ENCODE data around the gene IL12RB2. TPM values are rescaled to one million over a fixed set of nuclear protein-coding genes. Genes with fewer than 3 reads are reported as not detected.
"Not testable (repeated sequence)": the region's sequence is repeated elsewhere in the genome, so short reads cannot be mapped to it uniquely, and the experiment has no call there.

IL12RB2 gene
- total RNA-seq, 1 experiment from 2014 or later: not detected

DNA sequence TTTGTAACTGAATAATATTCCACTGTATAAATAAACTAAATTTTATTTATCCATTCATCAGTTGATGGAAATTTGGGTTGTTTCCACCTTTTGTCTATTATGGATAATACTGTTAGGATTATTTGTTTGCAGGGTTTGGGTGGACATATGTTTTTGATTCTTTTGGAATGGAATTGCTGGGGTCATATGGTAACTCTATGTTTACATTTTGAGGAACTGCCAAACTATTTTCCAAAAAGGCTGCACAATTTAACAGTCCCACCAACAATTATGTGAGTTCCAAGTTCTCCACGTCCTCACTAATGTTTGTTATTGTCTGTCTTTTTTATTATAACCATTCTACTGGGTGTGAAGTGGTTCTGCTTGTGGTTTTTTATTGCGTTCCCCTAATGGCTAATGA is 126.8 kb downstream of the IL12RB2 start:
- Histone ChIP-seq H3K9me2 (replicated peaks; ENCODE audit: insufficient read depth, low read length) (no peaks in the 10 kb centered on the region), H2AFZ (ENCODE audit: low read length) (no peak overlapping the region)

DNA sequence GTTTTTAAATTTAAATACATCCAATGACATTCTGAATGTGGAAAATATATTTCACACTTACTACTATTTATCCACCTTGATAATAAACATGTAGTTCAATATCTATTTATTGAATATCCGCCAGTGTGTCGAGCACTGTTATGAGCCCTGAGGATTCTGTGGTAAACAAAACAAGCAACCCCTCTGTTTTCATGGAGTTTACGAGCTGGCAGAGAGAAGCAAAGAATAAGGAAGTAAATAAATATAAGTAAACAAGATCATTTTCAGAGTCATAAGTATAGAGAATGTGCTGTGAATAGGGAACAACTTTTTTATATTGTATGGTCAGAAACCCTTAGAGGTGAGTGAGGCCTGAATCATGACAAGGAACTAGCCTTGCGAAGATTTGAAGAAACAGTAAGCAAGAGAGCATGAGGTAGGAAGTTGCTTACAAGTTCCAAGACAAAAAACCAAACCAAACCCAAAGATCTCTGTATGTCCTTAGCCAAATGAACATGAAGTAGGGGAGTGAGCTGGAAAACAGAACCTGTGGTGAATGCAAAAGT is 128.9 kb downstream of the IL12RB2 start:
- Histone ChIP-seq H3K9me2 (replicated peaks; ENCODE audit: insufficient read depth, low read length) (no peaks in the 10 kb centered on the region), H3K79me2 (ENCODE audit: low read length) (no peaks in the 10 kb centered on the region), H3K4me3 (ENCODE audit: low read length) (no peak overlapping the region), H2AFZ (ENCODE audit: low read length) (no peak overlapping the region), H3K9me3 (ENCODE audit: low read length) (no peaks in the 10 kb centered on the region), H4K20me1 (ENCODE audit: insufficient read depth, low read depth, low read length) (no peaks in the 10 kb centered on the region), H3K36me3 (ENCODE audit: insufficient read depth, low read length) (no peaks in the 10 kb centered on the region), H3K27ac (ENCODE audit: low read length) (no peak overlapping the region), H3K9ac (ENCODE audit: low read length) (no peak overlapping the region), H3K27me3 (ENCODE audit: low read length) (no peaks in the 10 kb centered on the region), H3K4me2 (ENCODE audit: low read depth, low read length, poor library complexity, severe bottlenecking) (no peak overlapping the region), H3K4me1 (ENCODE audit: low read length) (peaks cover 11% of the 10 kb centered on the region)
- no peak for DNase-seq

More for the DNA sequence above, 126.8 kb downstream of the IL12RB2 start:
- Histone ChIP-seq H3K9me3 (ENCODE audit: low read length) (no peaks in the 10 kb centered on the region), H3K79me2 (ENCODE audit: low read length) (peaks cover 7% of the 10 kb centered on the region), H3K9ac (ENCODE audit: low read length) (no peak overlapping the region), H3K4me3 (ENCODE audit: low read length) (no peak overlapping the region), H4K20me1 (ENCODE audit: insufficient read depth, low read depth, low read length) (peaks cover 3% of the 10 kb centered on the region; the same call in 1 of the 2 replicates), H3K27ac (ENCODE audit: low read length) (no peak overlapping the region), H3K36me3 (ENCODE audit: insufficient read depth, low read length) (peaks cover 2% of the 10 kb centered on the region), H3K4me2 (ENCODE audit: low read depth, low read length, poor library complexity, severe bottlenecking) (no peak overlapping the region), H3K27me3 (ENCODE audit: low read length) (no peaks in the 10 kb centered on the region), H3K4me1 (ENCODE audit: low read length) (peaks cover 22% of the 10 kb centered on the region)
- DNase-seq: no peak

DNA sequence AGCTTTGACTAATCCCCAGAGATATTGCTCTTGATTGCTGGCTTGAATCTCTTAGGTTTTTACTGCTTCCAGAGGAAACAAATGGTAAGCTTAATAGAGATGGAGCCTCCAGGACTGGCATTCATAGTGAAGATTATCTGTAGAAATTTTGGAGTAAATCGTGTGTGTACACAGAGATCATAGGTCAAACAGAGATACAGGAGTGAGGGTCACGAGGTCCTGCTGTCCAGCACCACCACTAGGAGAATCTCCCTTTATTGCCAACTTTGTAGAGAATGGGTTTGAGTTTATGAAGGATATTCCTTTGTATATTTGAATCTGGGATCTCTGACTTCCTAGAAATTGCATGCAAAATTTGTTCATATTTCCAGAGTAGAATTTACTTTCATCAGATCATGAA is 130.3 kb downstream of the IL12RB2 start:
- no peaks in the 10 kb centered on the region for H3K79me2 ChIP-seq (ENCODE audit: low read length)
- H3K36me3 ChIP-seq (ENCODE audit: insufficient read depth, low read length): no peaks in the 10 kb centered on the region
- no peak overlapping the region for H3K4me3 ChIP-seq (ENCODE audit: low read length)
- no peaks in the 10 kb centered on the region for H3K27me3 ChIP-seq (ENCODE audit: low read length)
- H4K20me1 ChIP-seq (ENCODE audit: insufficient read depth, low read depth, low read length): no peaks in the 10 kb centered on the region
- DNase-seq: no peak
- H2AFZ ChIP-seq (ENCODE audit: low read length): no peak overlapping the region
- no peak overlapping the region for H3K9ac ChIP-seq (ENCODE audit: low read length)
- H3K9me2 ChIP-seq (replicated peaks; ENCODE audit: insufficient read depth, low read length): no peaks in the 10 kb centered on the region
- no peaks in the 10 kb centered on the region for H3K9me3 ChIP-seq (ENCODE audit: low read length)
- peaks cover 1% of the 10 kb centered on the region for H3K4me1 ChIP-seq (ENCODE audit: low read length)
- H3K4me2 ChIP-seq (ENCODE audit: low read depth, low read length, poor library complexity, severe bottlenecking): no peak overlapping the region
- H3K27ac ChIP-seq (ENCODE audit: low read length): no peak overlapping the region

DNA sequence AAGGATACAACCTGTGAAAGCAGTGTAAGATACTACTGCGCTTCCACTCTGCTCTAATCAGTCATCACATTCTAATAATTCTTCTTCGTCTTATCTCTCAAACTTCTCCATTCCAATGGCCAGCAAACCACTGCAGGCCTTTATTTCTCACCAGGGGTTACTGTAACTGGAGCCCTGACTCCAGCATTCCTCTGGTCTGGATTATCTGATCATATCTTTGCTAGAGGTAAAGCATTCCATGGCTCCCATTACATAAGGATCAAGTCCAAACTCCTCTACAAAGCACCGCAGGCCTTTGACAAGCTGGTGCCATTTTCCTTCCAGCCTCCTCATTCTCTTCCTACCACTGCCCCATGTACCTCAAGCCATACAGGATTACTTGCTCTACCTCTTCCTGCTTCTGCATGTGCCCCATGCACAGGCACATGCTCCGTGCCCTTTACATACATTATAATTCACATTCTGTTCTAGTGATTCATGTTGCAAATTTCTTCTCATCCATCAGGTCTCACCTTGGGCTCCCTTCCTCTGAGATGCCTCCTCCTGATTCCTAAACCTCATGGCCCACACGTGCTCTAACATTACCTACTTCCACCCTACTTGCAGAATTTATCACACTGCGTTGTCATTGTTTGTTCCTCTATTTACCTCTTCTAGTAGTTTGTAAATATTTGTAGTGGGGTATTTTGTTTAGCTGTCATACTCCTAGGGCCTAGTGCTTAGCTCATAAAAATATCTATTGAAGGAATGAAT is 131.8 kb downstream of the IL12RB2 start:
- no peaks in the 10 kb centered on the region for H3K36me3 ChIP-seq (ENCODE audit: insufficient read depth, low read length)
- H3K9me2 ChIP-seq (replicated peaks; ENCODE audit: insufficient read depth, low read length): no peaks in the 10 kb centered on the region
- no peak overlapping the region for H3K4me3 ChIP-seq (ENCODE audit: low read length)
- no peaks in the 10 kb centered on the region for H4K20me1 ChIP-seq (ENCODE audit: insufficient read depth, low read depth, low read length)
- no peaks in the 10 kb centered on the region for H3K27me3 ChIP-seq (ENCODE audit: low read length)
- H3K4me2 ChIP-seq (ENCODE audit: low read depth, low read length, poor library complexity, severe bottlenecking): no peak overlapping the region
- no peak overlapping the region for H3K27ac ChIP-seq (ENCODE audit: low read length)
- no peak for DNase-seq
- H3K4me1 ChIP-seq (ENCODE audit: low read length): no peaks in the 10 kb centered on the region
- no peak overlapping the region for H3K9ac ChIP-seq (ENCODE audit: low read length)
- H3K9me3 ChIP-seq (ENCODE audit: low read length): no peaks in the 10 kb centered on the region
- no peak overlapping the region for H2AFZ ChIP-seq (ENCODE audit: low read length)
- no peaks in the 10 kb centered on the region for H3K79me2 ChIP-seq (ENCODE audit: low read length)

DNA sequence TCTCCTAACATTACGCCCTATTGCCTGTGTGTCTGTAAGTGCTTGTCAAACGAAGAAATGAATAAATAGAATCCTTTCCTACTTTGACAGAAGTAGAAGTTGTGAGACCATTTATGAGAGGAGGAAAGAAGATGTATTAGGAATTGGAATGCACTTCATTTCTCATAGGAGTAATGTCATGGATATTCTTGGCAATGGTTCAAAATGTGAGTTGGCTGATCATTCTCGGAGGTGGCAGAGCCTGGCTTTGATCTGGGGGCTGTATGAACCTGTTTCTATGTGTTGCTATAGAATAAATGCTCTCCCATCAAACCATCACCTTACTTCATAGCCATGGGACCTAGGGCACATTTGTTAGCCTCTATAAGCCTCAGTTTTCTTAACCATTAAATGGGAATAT is 132.7 kb downstream of the IL12RB2 start:
- H3K4me3 ChIP-seq (ENCODE audit: low read length): no peak overlapping the region
- no peaks in the 10 kb centered on the region for H4K20me1 ChIP-seq (ENCODE audit: insufficient read depth, low read depth, low read length)
- H3K27ac ChIP-seq (ENCODE audit: low read length): no peak overlapping the region
- H3K4me2 ChIP-seq (ENCODE audit: low read depth, low read length, poor library complexity, severe bottlenecking): no peak overlapping the region
- no peak overlapping the region for H2AFZ ChIP-seq (ENCODE audit: low read length)
- no peaks in the 10 kb centered on the region for H3K9me3 ChIP-seq (ENCODE audit: low read length)
- no peaks in the 10 kb centered on the region for H3K36me3 ChIP-seq (ENCODE audit: insufficient read depth, low read length)
- H3K9ac ChIP-seq (ENCODE audit: low read length): no peak overlapping the region
- H3K79me2 ChIP-seq (ENCODE audit: low read length): no peaks in the 10 kb centered on the region
- no peaks in the 10 kb centered on the region for H3K9me2 ChIP-seq (replicated peaks; ENCODE audit: insufficient read depth, low read length)
- no peak for DNase-seq
- no peaks in the 10 kb centered on the region for H3K4me1 ChIP-seq (ENCODE audit: low read length)
- no peaks in the 10 kb centered on the region for H3K27me3 ChIP-seq (ENCODE audit: low read length)

DNA sequence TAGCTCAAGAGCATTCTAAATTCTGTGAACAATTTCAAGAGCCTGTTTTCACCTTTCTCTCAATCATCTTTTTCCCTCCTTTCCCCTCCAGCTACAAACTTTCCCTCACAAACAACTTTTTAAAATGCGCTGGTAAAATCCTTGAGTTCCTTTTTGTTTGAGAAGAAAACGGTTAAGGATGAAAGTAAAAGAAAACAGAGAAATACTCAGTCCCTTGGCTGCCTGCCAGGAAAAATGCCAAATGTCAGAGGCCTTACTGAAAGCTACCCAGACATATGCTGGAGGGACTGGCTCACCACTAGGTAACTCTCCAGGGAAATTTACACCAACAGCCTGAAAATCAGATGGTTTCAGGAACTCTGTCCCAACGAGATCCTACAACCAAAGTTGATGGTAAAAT is 133.5 kb downstream of the IL12RB2 start:
- no peaks in the 10 kb centered on the region for H3K79me2 ChIP-seq (ENCODE audit: low read length)
- no peaks in the 10 kb centered on the region for H3K36me3 ChIP-seq (ENCODE audit: insufficient read depth, low read length)
- H3K27me3 ChIP-seq (ENCODE audit: low read length): no peaks in the 10 kb centered on the region
- no peak for DNase-seq
- no peaks in the 10 kb centered on the region for H3K4me1 ChIP-seq (ENCODE audit: low read length)
- H3K9me2 ChIP-seq (replicated peaks; ENCODE audit: insufficient read depth, low read length): no peaks in the 10 kb centered on the region
- H2AFZ ChIP-seq (ENCODE audit: low read length): no peak overlapping the region
- H3K9ac ChIP-seq (ENCODE audit: low read length): no peak overlapping the region
- H3K27ac ChIP-seq (ENCODE audit: low read length): no peak overlapping the region
- no peaks in the 10 kb centered on the region for H3K9me3 ChIP-seq (ENCODE audit: low read length)
- no peak overlapping the region for H3K4me2 ChIP-seq (ENCODE audit: low read depth, low read length, poor library complexity, severe bottlenecking)
- no peaks in the 10 kb centered on the region for H4K20me1 ChIP-seq (ENCODE audit: insufficient read depth, low read depth, low read length)
- H3K4me3 ChIP-seq (ENCODE audit: low read length): no peak overlapping the region

DNA sequence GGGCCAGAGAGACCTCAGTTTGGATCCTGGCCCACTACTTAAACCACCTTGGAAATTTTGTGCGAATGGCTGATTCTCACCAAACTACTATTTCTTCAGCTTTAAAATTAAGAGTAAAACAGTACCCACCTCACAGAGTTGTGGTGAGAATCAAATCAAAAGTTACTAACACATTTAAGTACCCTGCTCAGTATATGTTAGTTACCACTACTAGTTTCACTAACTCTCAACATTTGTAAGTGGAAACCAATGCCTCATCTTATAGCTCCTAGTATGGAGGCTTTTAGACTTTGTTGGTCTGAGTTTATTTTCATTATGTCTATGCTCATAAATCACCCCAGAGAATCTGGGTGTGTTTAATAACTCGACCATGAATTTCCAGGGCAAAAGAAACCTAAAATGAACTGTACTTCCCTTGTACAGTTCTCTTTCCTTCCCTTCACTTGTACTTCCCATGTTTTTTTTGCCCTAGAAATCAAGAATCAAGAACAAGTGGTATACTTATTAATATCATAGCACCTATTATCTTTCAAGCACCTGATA is 134.1 kb downstream of the IL12RB2 start:
- H4K20me1 ChIP-seq (ENCODE audit: insufficient read depth, low read depth, low read length): no peaks in the 10 kb centered on the region
- no peak overlapping the region for H2AFZ ChIP-seq (ENCODE audit: low read length)
- no peaks in the 10 kb centered on the region for H3K9me2 ChIP-seq (replicated peaks; ENCODE audit: insufficient read depth, low read length)
- H3K27me3 ChIP-seq (ENCODE audit: low read length): no peaks in the 10 kb centered on the region
- no peaks in the 10 kb centered on the region for H3K4me1 ChIP-seq (ENCODE audit: low read length)
- H3K36me3 ChIP-seq (ENCODE audit: insufficient read depth, low read length): no peaks in the 10 kb centered on the region
- DNase-seq: no peak
- H3K9me3 ChIP-seq (ENCODE audit: low read length): no peaks in the 10 kb centered on the region
- no peaks in the 10 kb centered on the region for H3K79me2 ChIP-seq (ENCODE audit: low read length)
- no peak overlapping the region for H3K4me2 ChIP-seq (ENCODE audit: low read depth, low read length, poor library complexity, severe bottlenecking)
- no peak overlapping the region for H3K4me3 ChIP-seq (ENCODE audit: low read length)
- no peak overlapping the region for H3K27ac ChIP-seq (ENCODE audit: low read length)
- no peak overlapping the region for H3K9ac ChIP-seq (ENCODE audit: low read length)

DNA sequence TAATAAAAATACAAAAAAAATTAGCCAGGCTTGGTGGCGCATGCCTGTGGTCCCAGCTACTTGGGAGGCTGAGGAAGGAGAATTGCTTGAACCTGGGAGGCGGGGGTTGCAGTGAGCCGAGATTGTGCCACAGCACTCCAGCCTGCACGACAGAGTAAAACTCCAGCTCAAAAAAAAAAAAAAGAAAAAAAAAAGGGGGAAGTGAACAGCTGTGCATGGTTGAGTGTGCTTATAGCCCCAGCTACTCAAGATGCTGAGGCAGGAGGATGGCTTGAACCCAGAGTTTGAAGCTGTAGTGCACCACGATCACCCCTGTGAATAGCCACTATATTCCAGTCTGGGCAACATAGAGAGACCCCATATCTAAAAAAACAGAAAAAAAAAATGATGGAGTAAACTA is 138.3 kb downstream of the IL12RB2 start:
- not testable (repeated sequence) for DNase-seq; H3K4me1 ChIP-seq (ENCODE audit: low read length); H2AFZ ChIP-seq (ENCODE audit: low read length); H3K36me3 ChIP-seq (ENCODE audit: insufficient read depth, low read length); H3K27me3 ChIP-seq (ENCODE audit: low read length); H3K9ac ChIP-seq (ENCODE audit: low read length); H3K27ac ChIP-seq (ENCODE audit: low read length); H3K9me2 ChIP-seq (replicated peaks; ENCODE audit: insufficient read depth, low read length); H3K4me3 ChIP-seq (ENCODE audit: low read length); H3K79me2 ChIP-seq (ENCODE audit: low read length); H4K20me1 ChIP-seq (ENCODE audit: insufficient read depth, low read depth, low read length); H3K4me2 ChIP-seq (ENCODE audit: low read depth, low read length, poor library complexity, severe bottlenecking); H3K9me3 ChIP-seq (ENCODE audit: low read length)
